OCI-LY7 (cell line): ENCODE results near the gene CDK14.

Source experiments
- CTCF ChIP-seq: fragments of 200-600 bp; sonication (generic); conservative IDR thresholded peaks from 2 replicates; pipeline ENCODE4 v1.5.1; 2014; ENCODE audit warnings: mild to moderate bottlenecking, antibody characterized with exemption, low read length, moderate library complexity, mixed read lengths
- EZH2phosphoT487 ChIP-seq: fragments of 200-600 bp; sonication (generic); IDR thresholded peaks from 2 replicates; pipeline ENCODE4 v1.6.1; 2018; ENCODE audit warnings: low read depth, borderline replicate concordance, mild to moderate bottlenecking, mixed run types, antibody characterized with exemption, low read length, moderate library complexity, mixed read lengths

DNA sequence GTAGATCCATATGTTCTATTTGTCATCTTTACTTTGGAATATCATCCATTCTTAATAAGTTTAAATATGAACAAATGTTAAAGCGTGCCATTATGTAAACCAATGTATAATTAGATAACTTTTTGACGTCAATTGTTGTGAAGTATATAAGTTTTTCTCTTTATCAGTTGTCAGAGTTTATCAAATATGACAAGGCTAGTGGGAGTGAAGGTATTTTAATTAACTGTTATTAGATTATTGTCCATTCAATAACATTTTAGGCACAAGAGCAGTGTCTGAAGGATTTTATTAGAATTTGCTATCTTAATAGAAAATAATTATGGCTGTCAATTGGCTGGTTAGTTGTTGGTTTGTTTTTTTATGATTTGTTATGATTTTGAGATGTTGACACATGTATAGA, 280.6 kb downstream of the CDK14 start:
- TF ChIP-seq CTCF (no peak), EZH2phosphoT487 (no peak)
